Stimulated activated CD8-positive, alpha-beta memory T cell treated with anti-CD3 and anti-CD28 coated beads, Interleukin-4, amount 100 ng/mL, for 48 hours (primary cell): ENCODE data around the gene SH3RF3.

Experiments
- DNase-seq: peaks from one replicate; pipeline ENCODE4 v3.0.0-alpha.2; 2020

The SH3RF3 gene

GRCh38 chr2:109404681-109405080, 275.7 kb downstream of the SH3RF3 start:
- DNase-seq = no peak

- no peak for DNase-seq
Measured at GRCh38 chr2:109405873-109406272, 276.9 kb downstream of the SH3RF3 start.

- no peak for DNase-seq
Measured at GRCh38 chr2:109406301-109406700, 277.3 kb downstream of the SH3RF3 start.

- no peak for DNase-seq
Measured at GRCh38 chr2:109407276-109408042, 278.5 kb downstream of the SH3RF3 start.

- DNase-seq = no peak
Measured at GRCh38 chr2:109408043-109408335, 279.0 kb downstream of the SH3RF3 start.

- DNase-seq = no peak
Measured at GRCh38 chr2:109409321-109410038, 280.5 kb downstream of the SH3RF3 start.

- no peak for DNase-seq
Measured at GRCh38 chr2:109410039-109410815, 281.2 kb downstream of the SH3RF3 start.

GRCh38 chr2:109411640-109412325, 282.8 kb downstream of the SH3RF3 start:
- DNase-seq = no peak

- no peak for DNase-seq
Measured at GRCh38 chr2:109415581-109416013, 286.6 kb downstream of the SH3RF3 start.

- DNase-seq = no peak
Measured at GRCh38 chr2:109417701-109418335, 288.8 kb downstream of the SH3RF3 start.

GRCh38 chr2:109418716-109419115, 289.7 kb downstream of the SH3RF3 start:
- no peak for DNase-seq

- DNase-seq = no peak
Measured at GRCh38 chr2:109419171-109419756, 290.3 kb downstream of the SH3RF3 start.

- DNase-seq = no peak
Measured at GRCh38 chr2:109419960-109420370, 291.0 kb downstream of the SH3RF3 start.

GRCh38 chr2:109421101-109421500, 292.1 kb downstream of the SH3RF3 start:
- no peak for DNase-seq

- DNase-seq = no peak
Measured at GRCh38 chr2:109421642-109422041, 292.6 kb downstream of the SH3RF3 start.

GRCh38 chr2:109422071-109422757, 293.2 kb downstream of the SH3RF3 start:
- DNase-seq = no peak

GRCh38 chr2:109422758-109423500, 293.9 kb downstream of the SH3RF3 start:
- DNase-seq = no peak

- DNase-seq = no peak
Measured at GRCh38 chr2:109423556-109424359, 294.8 kb downstream of the SH3RF3 start.

GRCh38 chr2:109425411-109425810, 296.4 kb downstream of the SH3RF3 start:
- no peak for DNase-seq

GRCh38 chr2:109427661-109428091, 298.7 kb downstream of the SH3RF3 start:
- DNase-seq = no peak
